HFFc6 (cell line): ENCODE measurements around the gene SLC6A18. TPM values are rescaled to one million over a fixed set of nuclear protein-coding genes. Genes with fewer than 3 reads are reported as not detected.

ENCODE experiments used
- DNase-seq: peaks from one replicate; pipeline ENCODE4 v3.0.0-alpha.2; 2018
- H3K27ac Mint-ChIP-seq: 2 replicates; pipeline ENCODE4 v1.8.0; 2020; ENCODE audit warnings: mild to moderate bottlenecking, mixed read lengths
- H3K27me3 Mint-ChIP-seq: 2 replicates; pipeline ENCODE4 v1.8.0; 2021; ENCODE audit warnings: mild to moderate bottlenecking, moderate library complexity, mixed read lengths; ENCODE audit not compliant: insufficient read depth
- H3K36me3 Mint-ChIP-seq: 2 replicates; pipeline ENCODE4 v1.8.0; 2021; ENCODE audit warnings: low read depth, mixed read lengths
- H3K4me1 Mint-ChIP-seq: 2 replicates; pipeline ENCODE4 v1.8.0; 2020; ENCODE audit warnings: low read depth, mixed read lengths
- H3K4me3 Mint-ChIP-seq: 2 replicates; pipeline ENCODE4 v1.8.0; 2020; ENCODE audit warnings: mild to moderate bottlenecking, moderate library complexity, mixed read lengths
- H3K9me3 Mint-ChIP-seq: 2 replicates; pipeline ENCODE4 v1.8.0; 2020; ENCODE audit warnings: mild to moderate bottlenecking, mixed read lengths
- total RNA-seq, 6 experiments: library from RNA; stranded (reverse); fragmentation: NEBNext Ultra II Directional; extraction: Animal tissue kit (Norgen Biotek cat#: 25700); gene quantifications; 2 replicates in 1 of 6; 3 replicates in 5 of 6; pipeline ENCODE4 v1.2.3, GENCODE V29; 2021
- TF ChIP-seq, protein P1 (sequence below): fragments of 200-600 bp; sonication (generic); IDR thresholded peaks from 2 replicates; pipeline ENCODE4 v1.5.0; 2021; ENCODE audit warnings: antibody characterized with exemption, mild to moderate bottlenecking

The SLC6A18 gene
- total RNA-seq, 6 experiments from 2014 or later, result not detected

- H3K27me3 Mint-ChIP-seq, result peaks cover 16% of the 10 kb centered on the region
- H3K4me3 Mint-ChIP-seq, result no peak overlapping the region
Measured at GRCh38 chr5:1292139-1292538, 67.0 kb downstream of the SLC6A18 start.

DNA sequence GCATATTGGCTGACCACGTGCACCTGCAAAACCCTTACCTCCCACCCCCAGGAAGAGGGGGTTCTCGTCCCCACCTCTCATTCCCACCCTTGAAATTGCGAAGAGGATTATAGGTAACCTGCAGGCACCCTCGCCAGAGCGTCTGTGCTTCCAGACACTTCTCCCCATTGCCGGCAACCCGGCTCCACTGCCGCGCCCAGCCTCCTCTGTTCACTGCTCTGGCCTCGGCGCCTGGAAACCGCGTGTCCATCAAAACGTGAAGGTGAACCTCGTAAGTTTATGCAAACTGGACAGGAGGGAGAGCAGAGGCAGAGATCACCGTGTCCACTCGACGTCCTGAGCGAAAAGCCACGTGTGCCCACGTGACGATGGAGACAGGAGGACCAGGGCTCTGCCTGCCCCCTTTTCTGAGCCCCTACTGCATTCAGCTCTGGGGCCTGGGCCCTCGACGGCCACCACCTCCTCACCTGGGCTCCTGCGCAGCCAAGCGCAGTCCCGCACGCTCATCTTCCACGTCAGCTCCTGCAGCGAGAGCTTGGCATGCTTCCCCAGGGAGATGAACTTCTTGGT, 67.8 kb downstream of the SLC6A18 start:
- Mint-ChIP-seq H3K36me3 (peaks cover 9% of the 10 kb centered on the region; the same call in 1 of the 2 replicates), H3K27ac (peak overlapping the region; percentile 87), H3K4me3 (peak overlapping the region; percentile 86), H3K4me1 (no peaks in the 10 kb centered on the region), H3K9me3 (peaks cover 30% of the 10 kb centered on the region), H3K27me3 (peaks cover 21% of the 10 kb centered on the region)
- peak; percentile 70 for DNase-seq
- TF ChIP-seq, protein P1, sequence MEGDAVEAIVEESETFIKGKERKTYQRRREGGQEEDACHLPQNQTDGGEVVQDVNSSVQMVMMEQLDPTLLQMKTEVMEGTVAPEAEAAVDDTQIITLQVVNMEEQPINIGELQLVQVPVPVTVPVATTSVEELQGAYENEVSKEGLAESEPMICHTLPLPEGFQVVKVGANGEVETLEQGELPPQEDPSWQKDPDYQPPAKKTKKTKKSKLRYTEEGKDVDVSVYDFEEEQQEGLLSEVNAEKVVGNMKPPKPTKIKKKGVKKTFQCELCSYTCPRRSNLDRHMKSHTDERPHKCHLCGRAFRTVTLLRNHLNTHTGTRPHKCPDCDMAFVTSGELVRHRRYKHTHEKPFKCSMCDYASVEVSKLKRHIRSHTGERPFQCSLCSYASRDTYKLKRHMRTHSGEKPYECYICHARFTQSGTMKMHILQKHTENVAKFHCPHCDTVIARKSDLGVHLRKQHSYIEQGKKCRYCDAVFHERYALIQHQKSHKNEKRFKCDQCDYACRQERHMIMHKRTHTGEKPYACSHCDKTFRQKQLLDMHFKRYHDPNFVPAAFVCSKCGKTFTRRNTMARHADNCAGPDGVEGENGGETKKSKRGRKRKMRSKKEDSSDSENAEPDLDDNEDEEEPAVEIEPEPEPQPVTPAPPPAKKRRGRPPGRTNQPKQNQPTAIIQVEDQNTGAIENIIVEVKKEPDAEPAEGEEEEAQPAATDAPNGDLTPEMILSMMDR, result no peak

More at GRCh38 chr5:1292139-1292538, 67.0 kb downstream of the SLC6A18 start:
- TF ChIP-seq, protein P1, result no peak
- Mint-ChIP-seq H3K9me3 (peaks cover 31% of the 10 kb centered on the region), H3K4me1 (no peaks in the 10 kb centered on the region), H3K36me3 (peaks cover 10% of the 10 kb centered on the region; the same call in 1 of the 2 replicates), H3K27ac (no peak overlapping the region)
- DNase-seq, result no peak

- Mint-ChIP-seq H3K9me3 (peaks cover 23% of the 10 kb centered on the region), H3K4me3 (peak overlapping the region; percentile 86), H3K36me3 (peaks cover 2% of the 10 kb centered on the region; the same call in 1 of the 2 replicates), H3K27ac (peak overlapping the region; percentile 87), H3K4me1 (no peaks in the 10 kb centered on the region), H3K27me3 (peaks cover 17% of the 10 kb centered on the region)
- DNase-seq, result peak; percentile 66
- TF ChIP-seq, protein P1, result no peak
Measured at GRCh38 chr5:1293416-1294205, 68.4 kb downstream of the SLC6A18 start.

GRCh38 chr5:1294206-1294834, 69.1 kb downstream of the SLC6A18 start:
- H3K4me1 Mint-ChIP-seq, result no peaks in the 10 kb centered on the region
- H3K36me3 Mint-ChIP-seq, result no peaks in the 10 kb centered on the region
- H3K27ac Mint-ChIP-seq, result no peak overlapping the region
- H3K4me3 Mint-ChIP-seq, result peak overlapping the region; percentile 49
- DNase-seq, result peak; percentile 37
- peaks cover 17% of the 10 kb centered on the region for H3K27me3 Mint-ChIP-seq
- H3K9me3 Mint-ChIP-seq, result peaks cover 19% of the 10 kb centered on the region
- TF ChIP-seq, protein P1, result no peak; the same call in 1 of the 2 replicates

- peaks cover 19% of the 10 kb centered on the region for H3K9me3 Mint-ChIP-seq
- H3K36me3 Mint-ChIP-seq, result no peaks in the 10 kb centered on the region
- H3K27me3 Mint-ChIP-seq, result peaks cover 24% of the 10 kb centered on the region
- H3K27ac Mint-ChIP-seq, result peak within 1 kb of the TSS; percentile 87; the same call in 1 of the 2 replicates
- peak; percentile 47 for DNase-seq
- TF ChIP-seq, protein P1, result no peak
- H3K4me1 Mint-ChIP-seq, result no peaks in the 10 kb centered on the region
- H3K4me3 Mint-ChIP-seq, result peak within 1 kb of the TSS; percentile 86
Measured at GRCh38 chr5:1294835-1295649, 69.9 kb downstream of the SLC6A18 start, which contains the start of gene TERT. TERT (minus strand) TSS chr5:1295068; CDS start chr5:1294989, 79 bp downstream.
